ENCODE results near the gene MPV17L2. TPM values are rescaled to one million over a fixed set of nuclear protein-coding genes. Genes with fewer than 3 reads are reported as not detected.
A peak's percentile ranks its signal among the peaks of the same experiment; 100 is the strongest.

MPV17L2 gene
- total and polyA plus RNA-seq, 12 donors, result 10.3 to 47.4 (median 24.2) TPM

- no peaks in the 10 kb centered on the region for H3K27me3 ChIP-seq
- H3K36me3 ChIP-seq (replicated peaks in 1 of 2), result no peaks in the 10 kb centered on the region
- no peak for TF ChIP-seq POLR2A (IDR thresholded peaks at IDR 0.05)
- TF ChIP-seq, protein P1, sequence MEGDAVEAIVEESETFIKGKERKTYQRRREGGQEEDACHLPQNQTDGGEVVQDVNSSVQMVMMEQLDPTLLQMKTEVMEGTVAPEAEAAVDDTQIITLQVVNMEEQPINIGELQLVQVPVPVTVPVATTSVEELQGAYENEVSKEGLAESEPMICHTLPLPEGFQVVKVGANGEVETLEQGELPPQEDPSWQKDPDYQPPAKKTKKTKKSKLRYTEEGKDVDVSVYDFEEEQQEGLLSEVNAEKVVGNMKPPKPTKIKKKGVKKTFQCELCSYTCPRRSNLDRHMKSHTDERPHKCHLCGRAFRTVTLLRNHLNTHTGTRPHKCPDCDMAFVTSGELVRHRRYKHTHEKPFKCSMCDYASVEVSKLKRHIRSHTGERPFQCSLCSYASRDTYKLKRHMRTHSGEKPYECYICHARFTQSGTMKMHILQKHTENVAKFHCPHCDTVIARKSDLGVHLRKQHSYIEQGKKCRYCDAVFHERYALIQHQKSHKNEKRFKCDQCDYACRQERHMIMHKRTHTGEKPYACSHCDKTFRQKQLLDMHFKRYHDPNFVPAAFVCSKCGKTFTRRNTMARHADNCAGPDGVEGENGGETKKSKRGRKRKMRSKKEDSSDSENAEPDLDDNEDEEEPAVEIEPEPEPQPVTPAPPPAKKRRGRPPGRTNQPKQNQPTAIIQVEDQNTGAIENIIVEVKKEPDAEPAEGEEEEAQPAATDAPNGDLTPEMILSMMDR (IDR thresholded peaks at IDR 0.05), result no peak
- H3K4me1 ChIP-seq (replicated peaks in 1 of 2), result peaks cover 12 to 20% of the 10 kb centered on the region in 2 donors
- no peak overlapping the region for H3K27ac ChIP-seq
- DNase-seq, result no peak
- intact Hi-C loops (cut with DNase I), result no loop called here
- no peaks in the 10 kb centered on the region for H3K9me3 ChIP-seq (replicated peaks in 1 of 3)
- 88 to 94% (median 90%) methylated on average over 4 of the region's 4 CpGs for WGBS, 4 donors
- no peak overlapping the region for H3K4me3 ChIP-seq
Observed at GRCh38 chr19:18190278-18190677, 2.7 kb upstream of the MPV17L2 start.

- no peak for TF ChIP-seq POLR2A (IDR thresholded peaks at IDR 0.05)
- TF ChIP-seq, protein P1 (IDR thresholded peaks at IDR 0.05), result peak in 1 of 6 experiments; percentile 47
Observed at GRCh38 chr19:18191640-18192062, 1.4 kb upstream of the MPV17L2 start.

GRCh38 chr19:18193388-18194180 is 566 bp downstream of the MPV17L2 start:
- intact Hi-C loops (cut with DNase I), result no loop called here
- 4 to 12% (median 5%) methylated on average over 8 to 46 of the region's 46 CpGs for WGBS, 4 donors
- peak overlapping the region; percentile 5 to 80 (median 76) for H3K4me3 ChIP-seq
- H3K9me3 ChIP-seq (replicated peaks in 1 of 3), result no peaks in the 10 kb centered on the region
- peak overlapping the region; percentile 33 to 92 (median 83) for H3K27ac ChIP-seq
- H3K27me3 ChIP-seq, result no peaks in the 10 kb centered on the region
- peak in 5 of 7 donors; percentile 35 to 67 (median 47) for DNase-seq
- TF ChIP-seq POLR2A (IDR thresholded peaks at IDR 0.05), result no peak
- TF ChIP-seq, protein P1 (IDR thresholded peaks at IDR 0.05), result no peak
- peaks cover 0 to 22% of the 10 kb centered on the region in 2 donors for H3K36me3 ChIP-seq (replicated peaks in 1 of 2)
- peaks cover 15 to 20% of the 10 kb centered on the region in 2 donors for H3K4me1 ChIP-seq (replicated peaks in 1 of 2)

More at GRCh38 chr19:18191640-18192062, 1.4 kb upstream of the MPV17L2 start:
- Histone ChIP-seq H3K4me3 (peak overlapping the region in 2 of 4 donors; percentile 15 to 44), H3K27ac (peak overlapping the region in 4 of 5 donors; percentile 91 to 99 (median 96)), H3K27me3 (no peaks in the 10 kb centered on the region), H3K9me3 (replicated peaks in 1 of 3) (no peaks in the 10 kb centered on the region), H3K4me1 (replicated peaks in 1 of 2) (peaks cover 15 to 20% of the 10 kb centered on the region in 2 donors), H3K36me3 (replicated peaks in 1 of 2) (peaks cover 0 to 8% of the 10 kb centered on the region in 2 donors)
- 64 to 73% (median 69%) methylated on average over 5 of the region's 5 CpGs for WGBS, 4 donors
- intact Hi-C loops (cut with DNase I), result no loop called here
- no peak for DNase-seq

DNA sequence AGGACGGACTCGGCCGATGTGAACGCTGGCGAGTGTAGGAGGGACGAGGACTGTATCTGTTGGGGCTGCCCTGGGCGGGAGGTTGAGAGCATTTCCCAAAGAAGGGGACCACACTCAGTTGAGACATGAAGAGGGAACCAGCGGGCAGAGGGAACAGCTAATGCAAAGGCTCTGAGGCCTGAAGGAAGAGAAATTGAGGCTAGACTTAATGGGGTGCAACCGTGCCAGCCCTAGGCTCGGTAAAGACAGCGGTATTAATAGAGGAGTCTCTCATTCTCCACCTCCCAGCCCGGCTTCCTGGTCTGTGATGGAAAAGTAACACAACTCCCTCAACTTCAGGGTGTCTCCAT is 1.1 kb downstream of the MPV17L2 start:
- peak overlapping the region in 1 of 4 donors; percentile 76 for H3K4me3 ChIP-seq
- peaks cover 15 to 20% of the 10 kb centered on the region in 2 donors for H3K4me1 ChIP-seq (replicated peaks in 1 of 2)
- peaks cover 0 to 28% of the 10 kb centered on the region in 2 donors for H3K36me3 ChIP-seq (replicated peaks in 1 of 2)

More for the DNA sequence above, 1.1 kb downstream of the MPV17L2 start:
- TF ChIP-seq POLR2A (IDR thresholded peaks at IDR 0.05), result no peak
- TF ChIP-seq, protein P1 (IDR thresholded peaks at IDR 0.05), result no peak
- no peaks in the 10 kb centered on the region for H3K27me3 ChIP-seq
- intact Hi-C loops (cut with DNase I), result no loop called here
- no peak for DNase-seq
- WGBS, 4 donors, result 41 to 53% (median 47%) methylated on average over 7 to 12 of the region's 12 CpGs
- H3K9me3 ChIP-seq (replicated peaks in 1 of 3), result no peaks in the 10 kb centered on the region
- peak overlapping the region in 4 of 5 donors; percentile 76 to 92 (median 84) for H3K27ac ChIP-seq

All from adrenal gland (tissue), 12 donors.